NCI-H128 (cell line): ENCODE measurements around the gene PACSIN3.
"Not testable (repeated sequence)": the region's sequence is repeated elsewhere in the genome, so short reads cannot be mapped to it uniquely, and the experiment has no call there.

Experiments used
- DNase-seq: peaks from one replicate; lab custom pipeline; 2025; ENCODE audit not compliant: unreplicated experiment; lab: John Stamatoyannopoulos, UW

Gene PACSIN3

GRCh38 chr11:47186076-47186699 lies at the start of gene PACSIN3:
Gene PACSIN3, minus strand, starts transcription at chr11:47186434. Its CDS starts 3,707 bp downstream, at chr11:47182727.
- DNase-seq = peak; percentile 4

DNA sequence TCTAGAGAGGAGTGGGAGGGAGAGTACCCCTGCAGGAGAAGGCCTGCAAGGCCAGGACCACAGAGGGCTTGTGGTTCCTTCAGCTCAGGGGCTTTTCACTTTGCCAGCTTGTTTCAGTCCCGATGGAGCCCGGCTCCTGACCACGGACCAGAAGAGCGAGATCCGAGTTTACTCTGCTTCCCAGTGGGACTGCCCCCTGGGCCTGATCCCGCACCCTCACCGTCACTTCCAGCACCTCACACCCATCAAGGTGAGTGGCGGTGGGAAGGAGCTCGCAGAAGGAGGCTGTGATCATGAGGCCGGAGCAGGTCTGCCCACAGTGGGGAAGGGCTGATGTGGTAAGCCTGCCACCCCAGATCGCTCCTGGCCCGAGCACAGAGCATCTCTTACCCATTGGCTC lies 48.9 kb upstream of the PACSIN3 start:
- no peak for DNase-seq

DNA sequence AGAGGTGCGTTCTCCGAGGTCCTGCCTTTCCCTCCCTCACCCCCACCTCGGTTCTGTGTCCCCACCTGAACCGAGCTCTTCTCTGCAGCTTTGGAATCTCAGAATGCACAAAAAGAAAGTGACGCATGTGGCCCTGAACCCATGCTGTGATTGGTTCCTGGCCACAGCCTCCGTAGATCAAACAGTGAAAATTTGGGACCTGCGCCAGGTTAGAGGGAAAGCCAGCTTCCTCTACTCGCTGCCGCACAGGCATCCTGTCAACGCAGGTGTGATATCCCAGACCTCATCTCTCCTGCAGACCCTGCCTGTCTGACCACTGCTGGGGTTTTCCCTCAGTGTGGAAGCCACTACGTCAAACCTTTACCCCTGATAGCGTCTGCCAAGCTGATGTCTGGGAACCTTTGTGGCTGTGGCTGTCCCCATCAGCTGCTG lies 48.5 kb upstream of the PACSIN3 start:
- no peak for DNase-seq

DNA sequence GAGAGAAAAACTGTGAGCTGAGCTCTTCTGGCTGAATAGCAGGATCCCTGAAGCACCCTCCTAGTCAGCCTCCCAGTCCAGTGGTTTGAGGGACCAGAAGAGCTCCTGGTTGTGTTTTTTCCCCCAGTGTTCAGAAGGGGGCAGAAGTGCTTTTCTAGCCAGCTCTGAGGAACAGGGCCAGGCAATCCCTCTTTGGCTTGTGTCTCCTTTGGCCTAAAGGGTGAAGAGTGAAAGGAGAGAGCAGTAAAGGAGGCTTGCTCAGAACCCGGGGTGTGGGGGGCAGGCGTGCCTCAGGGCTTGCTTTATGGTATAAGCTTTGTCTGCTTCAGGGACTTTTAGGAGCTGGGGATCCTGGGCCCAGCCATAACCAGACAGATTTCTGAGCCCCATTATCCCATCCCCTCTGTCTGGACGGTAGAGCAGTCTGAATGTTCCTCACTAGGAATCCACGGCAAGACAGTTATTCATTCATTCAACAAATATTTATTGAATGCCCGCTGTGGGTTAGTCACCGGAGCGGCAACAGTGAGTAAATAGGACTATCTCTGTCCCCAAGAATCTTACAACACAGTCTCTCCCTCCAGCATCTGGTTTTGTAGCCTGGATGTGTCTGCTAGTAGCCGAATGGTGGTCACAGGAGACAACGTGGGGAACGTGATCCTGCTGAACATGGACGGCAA lies 47.9 kb upstream of the PACSIN3 start:
- DNase-seq = no peak

DNA sequence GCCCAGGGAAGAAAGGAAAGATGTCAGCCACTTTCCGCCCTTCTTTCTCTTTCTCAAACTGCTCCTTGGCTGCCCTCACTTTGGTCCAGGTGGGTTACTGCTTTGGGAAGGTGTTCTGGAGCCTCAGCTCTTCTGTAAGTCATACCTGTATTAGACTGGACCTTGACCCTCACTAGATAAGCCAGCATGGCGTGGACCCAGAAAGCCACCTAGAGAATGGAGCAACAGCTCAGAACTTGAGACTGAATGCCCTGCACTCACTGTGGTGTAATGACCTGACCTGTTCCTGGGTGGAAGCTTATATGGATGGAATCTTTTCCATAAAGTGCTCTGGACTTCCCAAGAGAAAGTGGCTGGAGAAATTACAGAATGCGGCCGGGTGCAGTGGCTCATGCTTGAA lies 46.8 kb upstream of the PACSIN3 start:
- no peak for DNase-seq

GRCh38 chr11:47229161-47229560 lies 42.9 kb upstream of the PACSIN3 start:
- DNase-seq = no peak

- DNase-seq = no peak
These were observed 39.5 kb upstream of the PACSIN3 start for GRCh38 chr11:47225552-47226400.

DNA sequence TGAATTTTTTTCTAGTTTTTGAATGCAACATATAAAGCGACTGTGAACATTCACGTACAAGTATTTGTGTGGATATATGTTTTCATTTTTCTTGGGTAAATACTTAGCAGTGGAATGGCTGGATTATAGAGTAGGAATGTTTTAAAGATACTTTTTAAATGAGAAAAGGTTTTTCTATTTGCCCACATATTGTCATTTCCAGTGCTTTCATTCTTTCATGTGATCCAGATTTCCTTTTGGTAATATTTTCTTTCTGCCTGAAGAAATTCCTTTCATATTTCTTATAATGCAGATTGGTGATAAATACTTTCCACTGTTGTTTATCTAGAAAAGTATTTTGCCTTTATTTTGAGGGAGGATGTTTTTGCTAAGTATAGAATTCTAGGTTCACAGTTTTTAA lies 36.5 kb upstream of the PACSIN3 start:
- no peak for DNase-seq

GRCh38 chr11:47220401-47220821 lies 34.2 kb upstream of the PACSIN3 start:
- DNase-seq = no peak

DNA sequence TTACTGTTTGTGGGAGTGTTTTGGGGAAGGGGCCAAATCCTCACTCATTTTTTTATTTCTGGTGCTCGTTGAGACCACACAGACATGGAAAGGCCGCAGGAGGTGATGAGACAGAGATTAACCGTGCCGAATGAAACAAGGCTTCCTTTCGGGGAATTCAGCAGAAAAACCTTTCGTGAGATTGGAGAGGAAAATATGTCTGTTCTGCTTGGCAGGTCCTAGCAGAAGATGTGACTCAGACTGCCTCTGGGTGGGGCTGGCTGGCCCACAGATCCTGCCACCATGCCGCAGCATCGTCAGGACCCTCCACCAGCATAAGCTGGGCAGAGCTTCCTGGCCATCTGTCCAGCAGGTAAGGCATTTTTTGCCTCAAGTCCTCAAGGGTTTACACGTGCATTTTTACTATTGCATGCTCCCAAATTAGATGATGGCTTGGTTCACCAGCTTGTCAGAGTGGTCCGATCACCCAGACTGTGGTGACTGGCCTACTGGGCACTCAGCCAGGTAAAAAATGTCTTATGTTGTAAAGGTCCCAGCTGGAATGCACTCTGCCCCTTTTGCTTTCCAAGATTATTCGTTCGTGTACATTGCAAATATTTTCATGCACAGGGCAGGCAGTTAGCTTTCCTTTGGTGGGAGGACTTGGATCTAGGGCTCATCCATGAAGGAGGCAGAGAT lies 30.0 kb upstream of the PACSIN3 start:
- DNase-seq = no peak

DNA sequence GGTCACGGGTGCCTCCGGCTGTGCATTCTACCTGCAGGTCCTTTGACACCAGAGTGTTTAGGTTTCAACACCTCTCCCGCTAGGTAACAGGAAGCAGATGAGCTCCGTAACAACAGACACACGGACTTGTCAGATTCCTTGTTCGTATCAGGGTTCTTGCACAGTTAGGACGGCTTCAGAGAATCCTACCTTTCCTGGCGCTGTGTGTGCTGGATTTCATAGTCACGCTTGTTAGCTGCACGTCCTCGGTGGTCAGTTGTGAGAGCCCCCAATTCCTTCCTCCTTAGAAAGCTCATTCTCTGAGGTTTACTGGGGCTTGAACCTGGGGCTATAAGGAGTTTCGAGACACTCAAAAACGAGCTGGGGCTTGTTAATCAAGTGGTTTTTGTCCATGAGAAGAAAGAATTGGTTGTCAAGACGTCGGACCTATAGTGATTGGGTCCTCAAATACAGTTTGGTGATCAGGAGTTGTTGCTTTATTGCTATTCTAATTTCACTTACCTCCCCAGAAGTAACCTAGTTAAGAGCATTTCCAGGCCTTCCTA lies 29.2 kb upstream of the PACSIN3 start:
- no peak for DNase-seq

DNA sequence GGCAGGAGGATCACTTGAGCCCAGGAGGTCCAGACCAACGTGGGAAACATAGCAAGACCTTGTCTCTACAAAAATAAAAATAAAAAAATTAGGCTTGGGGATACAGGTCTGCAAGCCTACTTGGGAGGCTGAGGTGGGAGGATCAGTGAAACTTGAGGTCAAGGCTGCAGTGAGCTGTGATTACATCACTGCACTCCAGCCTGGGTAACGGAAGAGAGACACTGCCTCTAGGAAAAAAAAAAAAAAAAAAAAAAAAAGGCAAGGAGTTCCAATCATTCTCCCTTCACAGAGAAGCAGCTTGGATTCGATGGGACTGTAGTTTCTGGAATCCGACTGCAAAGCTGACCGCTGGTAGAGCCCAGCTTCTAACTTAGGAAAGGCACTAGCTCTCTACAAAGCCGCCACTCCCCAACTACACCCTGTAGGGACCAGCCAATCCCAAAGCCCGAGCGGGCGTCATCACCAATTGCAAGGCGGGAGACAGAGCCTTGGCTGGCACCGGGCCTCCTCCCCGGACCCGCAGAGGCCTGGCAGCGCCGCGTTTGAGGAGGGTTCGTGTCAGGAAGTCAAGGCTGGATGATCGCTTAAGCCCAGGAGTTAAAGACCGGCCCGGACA lies 27.8 kb upstream of the PACSIN3 start:
- DNase-seq = peak; percentile 81

DNA sequence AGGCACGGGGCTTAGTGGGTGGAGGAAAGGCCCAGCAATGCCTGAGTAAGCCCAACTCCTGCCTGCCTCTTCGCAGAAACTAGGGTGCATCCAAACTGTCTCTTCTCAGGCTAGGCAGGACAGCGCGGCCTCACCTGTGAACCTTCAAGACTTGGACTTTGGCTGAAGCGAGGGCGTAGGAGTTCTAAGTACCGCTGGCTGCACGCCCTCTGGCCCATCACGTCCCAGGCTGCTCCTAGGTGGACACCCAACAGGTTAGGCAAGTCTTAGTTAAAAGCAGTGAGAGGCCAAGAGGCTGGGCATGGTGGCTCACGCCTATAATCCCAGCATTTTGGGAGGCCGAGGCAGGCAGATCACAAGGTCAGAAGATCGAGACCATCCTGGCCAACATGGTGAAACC lies 26.7 kb upstream of the PACSIN3 start:
- DNase-seq = no peak

DNA sequence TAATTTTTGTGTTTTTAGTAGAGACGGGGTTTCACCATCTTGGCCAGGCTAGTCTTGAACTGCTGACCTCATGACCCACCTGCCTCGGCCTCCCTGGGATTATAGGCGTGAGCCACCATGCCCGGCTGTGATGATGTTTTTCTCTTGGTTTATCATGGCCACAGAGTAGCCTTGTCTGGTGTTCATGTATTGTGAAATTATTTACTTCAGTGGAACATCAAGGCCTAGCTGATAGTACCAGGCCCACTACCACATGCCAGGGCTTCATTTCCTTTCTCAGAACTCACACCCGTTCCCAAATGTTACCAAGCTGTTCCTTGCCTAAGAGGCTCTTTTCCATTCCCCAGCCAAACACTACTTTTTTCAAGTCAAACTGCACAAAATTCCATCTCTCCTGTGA lies 22.4 kb upstream of the PACSIN3 start:
- no peak for DNase-seq

- not testable (repeated sequence) for DNase-seq
These were observed 21.8 kb upstream of the PACSIN3 start for GRCh38 chr11:47208008-47208552.

GRCh38 chr11:47207459-47207858 lies 21.2 kb upstream of the PACSIN3 start:
- DNase-seq = no peak

DNA sequence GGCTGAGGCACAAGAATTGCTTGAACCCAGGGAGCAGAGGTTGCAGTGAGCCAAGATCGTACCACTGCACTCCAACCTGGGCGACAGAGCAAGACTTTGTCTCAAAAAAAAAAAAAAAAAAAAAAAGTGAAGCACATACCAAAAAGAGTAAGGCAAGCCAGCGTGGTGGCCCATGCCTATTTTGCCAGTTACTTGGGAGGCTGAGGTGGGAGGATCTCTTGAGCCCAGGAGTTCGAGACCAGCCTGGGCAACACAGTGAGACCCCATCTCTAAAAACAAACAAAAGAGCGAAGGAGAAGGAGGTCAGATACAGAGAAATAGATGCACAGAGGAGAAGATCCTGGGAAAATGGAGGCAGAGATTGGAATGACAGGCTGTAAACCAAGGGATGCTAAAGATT lies 20.3 kb upstream of the PACSIN3 start:
- not testable (repeated sequence) for DNase-seq

- no peak for DNase-seq
These were observed 18.4 kb upstream of the PACSIN3 start for GRCh38 chr11:47204637-47204989.

DNA sequence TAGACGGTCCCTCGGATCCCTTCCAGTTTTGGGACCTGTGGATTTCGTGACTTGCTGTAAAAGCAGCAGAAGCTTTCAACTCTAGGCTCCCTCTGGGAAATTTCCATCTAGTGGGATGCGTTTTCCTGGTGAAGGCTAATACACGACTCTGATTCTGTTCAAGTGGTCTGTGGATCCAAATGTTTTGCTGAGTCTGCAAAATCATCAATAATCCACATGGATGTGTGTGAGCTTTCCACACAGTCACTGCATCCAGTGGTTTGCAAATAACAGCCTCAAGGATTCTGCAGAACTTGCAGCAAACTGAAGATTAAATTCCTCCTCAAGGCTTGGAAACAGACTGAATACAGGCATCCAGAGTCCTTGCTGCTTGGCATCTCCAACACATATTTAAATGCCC lies 16.3 kb upstream of the PACSIN3 start:
- no peak for DNase-seq

DNA sequence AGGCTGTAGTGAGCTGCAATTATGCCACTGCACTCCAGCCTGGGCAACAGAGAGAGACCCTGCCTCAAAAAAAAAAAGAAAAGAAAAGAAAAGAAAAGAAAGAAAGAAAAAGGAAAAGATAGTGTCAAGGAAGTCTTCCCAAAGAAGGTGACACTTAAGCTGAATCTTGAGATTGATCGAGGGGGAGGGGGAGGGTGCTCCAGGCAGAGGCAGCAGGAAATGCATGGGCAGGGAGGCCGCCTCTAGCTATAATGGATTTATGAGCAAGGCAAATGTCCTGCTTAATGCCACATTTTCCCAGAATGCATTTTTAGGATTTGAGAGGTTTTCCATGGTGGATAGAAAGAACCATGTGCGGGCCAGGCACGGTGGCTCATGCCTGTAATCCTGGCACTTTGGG lies 14.8 kb upstream of the PACSIN3 start:
- DNase-seq = no peak
